ENCODE measurements around the gene FMNL2. TPM values are rescaled to one million over a fixed set of nuclear protein-coding genes. Genes with fewer than 3 reads are reported as not detected.

FMNL2 gene
- total and polyA plus RNA-seq, 11 donors, result 4.7 to 19.4 (median 5.5) TPM

DNA sequence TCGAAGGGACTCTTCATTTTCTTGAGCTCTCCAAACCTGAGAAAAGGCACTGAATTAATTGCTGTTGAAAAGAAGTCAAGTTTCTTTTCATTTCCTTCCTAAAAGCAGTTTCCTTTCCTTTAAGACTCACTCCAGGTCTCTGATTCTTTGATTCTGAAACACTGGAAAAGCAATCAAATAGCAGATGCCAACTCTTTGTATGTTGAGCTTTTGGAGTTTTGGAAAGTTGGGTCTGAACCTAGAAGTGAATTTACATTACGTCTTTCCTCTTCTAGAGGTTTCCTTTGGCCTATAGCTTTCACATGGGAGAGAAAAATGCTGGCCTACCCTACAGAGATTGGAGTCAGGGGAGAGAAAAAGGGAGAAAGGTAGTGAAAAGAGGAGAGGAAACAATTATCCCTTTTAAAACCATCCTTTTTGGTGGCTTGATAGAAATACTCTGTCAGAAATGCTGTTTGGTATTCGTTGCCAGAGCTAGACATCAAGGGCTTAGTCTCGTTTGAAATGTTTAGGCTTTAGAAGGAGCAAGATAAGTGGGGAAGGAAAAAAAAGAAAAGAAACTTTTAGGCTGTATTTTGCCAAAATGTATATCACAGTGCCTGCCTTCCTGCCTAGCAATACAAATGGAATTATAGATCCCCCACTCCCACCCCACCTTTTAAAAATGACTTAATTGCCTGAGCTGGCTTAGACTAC lies 194.6 kb downstream of the FMNL2 start:
- Histone ChIP-seq H3K4me1 (peaks cover 0 to 26% (median 6%) of the 10 kb centered on the region in 12 donors), H3K9me3 (no peaks in the 10 kb centered on the region), H3K27me3 (no peaks in the 10 kb centered on the region), H3K27ac (no peak overlapping the region), H3K36me3 (no peaks in the 10 kb centered on the region), H3K4me3 (no peak overlapping the region)
- TF ChIP-seq POLR2A (IDR thresholded peaks at IDR 0.05), result no peak
- no peak for TF ChIP-seq CTCF (IDR thresholded peaks at IDR 0.05)
- ATAC-seq (no peak), DNase-seq (no peak)
- WGBS, 4 donors, result 73 to 82% (median 75%) methylated on average over 4 of the region's 4 CpGs
- intact Hi-C loops (cut with DNase I), result no loop called here

DNA sequence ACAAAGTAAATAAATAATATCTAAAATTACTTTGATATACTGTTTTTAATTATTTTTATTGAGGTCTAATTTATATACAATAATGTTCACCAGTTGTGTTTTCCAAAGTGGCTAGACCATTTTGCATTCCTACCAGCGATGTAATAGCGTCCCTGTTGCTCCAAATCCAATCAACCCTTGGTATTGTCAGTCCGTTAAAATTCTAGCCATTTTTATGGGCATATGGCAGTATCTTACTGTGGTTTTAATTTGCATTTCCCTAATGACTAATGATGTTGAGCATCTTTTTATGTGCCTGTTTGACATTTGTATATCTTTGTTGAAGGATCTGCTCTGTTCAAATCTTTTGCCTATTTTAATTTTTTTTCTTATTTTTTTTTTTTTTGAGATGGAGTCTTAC lies 197.3 kb downstream of the FMNL2 start:
- no peaks in the 10 kb centered on the region for H3K27me3 ChIP-seq
- no peak overlapping the region for H3K4me3 ChIP-seq
- H3K4me1 ChIP-seq, result peaks cover 0 to 27% (median 1%) of the 10 kb centered on the region in 12 donors
- intact Hi-C loops (cut with DNase I), result no loop called here
- no peak for ATAC-seq
- no peak for DNase-seq
- H3K36me3 ChIP-seq, result no peaks in the 10 kb centered on the region
- no peak overlapping the region for H3K27ac ChIP-seq
- TF ChIP-seq CTCF (IDR thresholded peaks at IDR 0.05), result no peak
- no peak for TF ChIP-seq POLR2A (IDR thresholded peaks at IDR 0.05)
- WGBS, 4 donors, result 66 to 98% (median 89%) methylated on average over 3 of the region's 3 CpGs
- H3K9me3 ChIP-seq, result no peaks in the 10 kb centered on the region

GRCh38 chr2:152534460-152535135 lies 199.6 kb downstream of the FMNL2 start:
- DNase-seq (no peak), ATAC-seq (peak in 2 of 4 donors; percentile 13 to 18)
- Histone ChIP-seq H3K4me3 (peak overlapping the region in 3 of 12 donors; percentile 0 to 26 (median 19)), H3K4me1 (peaks cover 0 to 26% (median 1%) of the 10 kb centered on the region in 12 donors), H3K36me3 (no peaks in the 10 kb centered on the region), H3K27ac (peak overlapping the region in 4 of 12 donors; percentile 1 to 20 (median 10)), H3K27me3 (no peaks in the 10 kb centered on the region), H3K9me3 (no peaks in the 10 kb centered on the region)
- intact Hi-C loops (cut with DNase I), result no loop called here
- 61 to 74% (median 69%) methylated on average over 7 of the region's 7 CpGs for WGBS, 4 donors
- TF ChIP-seq POLR2A (IDR thresholded peaks at IDR 0.05) (no peak), CTCF (IDR thresholded peaks at IDR 0.05) (no peak)

DNA sequence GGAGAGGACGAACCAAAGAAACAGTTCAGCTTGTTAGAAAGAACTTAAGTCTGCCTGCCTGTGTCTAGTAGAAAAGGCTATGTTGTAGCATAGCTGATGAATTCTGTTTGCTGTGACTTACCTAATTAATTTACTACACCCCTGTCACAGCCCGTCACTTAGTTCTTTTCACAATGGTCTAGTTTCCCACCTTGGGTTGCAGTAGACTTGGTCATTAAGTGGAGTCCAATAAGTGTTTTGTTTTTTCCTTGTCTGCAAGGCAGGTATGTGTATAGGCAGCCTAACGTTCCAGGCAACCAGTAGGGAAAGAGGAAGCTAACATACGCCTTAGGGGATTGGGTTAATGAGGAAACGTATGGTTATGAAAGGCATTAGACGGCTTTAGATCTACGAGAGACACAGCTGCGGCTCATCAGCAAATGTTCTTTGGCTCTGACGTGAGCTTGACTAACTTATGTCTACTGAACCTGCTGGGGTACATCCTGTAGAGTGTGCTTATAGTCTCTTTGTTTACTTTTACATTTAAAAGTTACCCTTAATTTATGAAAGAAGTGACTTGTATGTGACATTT lies 202.2 kb downstream of the FMNL2 start:
- Histone ChIP-seq H3K36me3 (no peaks in the 10 kb centered on the region), H3K4me1 (peaks cover 0 to 27% (median 1%) of the 10 kb centered on the region in 12 donors), H3K4me3 (no peak overlapping the region), H3K27ac (no peak overlapping the region), H3K27me3 (no peaks in the 10 kb centered on the region), H3K9me3 (no peaks in the 10 kb centered on the region)
- TF ChIP-seq POLR2A (IDR thresholded peaks at IDR 0.05), result no peak
- no peak for TF ChIP-seq CTCF (IDR thresholded peaks at IDR 0.05)
- DNase-seq, result no peak
- peak in 1 of 4 donors; percentile 50 for ATAC-seq
- intact Hi-C loops (cut with DNase I), result no loop called here
- WGBS, 4 donors, result 71 to 86% (median 78%) methylated on average over 9 of the region's 9 CpGs

All from heart left ventricle (tissue), 16 donors.